NCI-H446 treated with DMSO at 0.1 percent for 48 hours (cell line): Measurements from ENCODE around the gene RBM19.

Source experiments
- DNase-seq: peaks from one replicate; lab custom pipeline; 2025; lab: John Stamatoyannopoulos, UW

RBM19 gene

DNA sequence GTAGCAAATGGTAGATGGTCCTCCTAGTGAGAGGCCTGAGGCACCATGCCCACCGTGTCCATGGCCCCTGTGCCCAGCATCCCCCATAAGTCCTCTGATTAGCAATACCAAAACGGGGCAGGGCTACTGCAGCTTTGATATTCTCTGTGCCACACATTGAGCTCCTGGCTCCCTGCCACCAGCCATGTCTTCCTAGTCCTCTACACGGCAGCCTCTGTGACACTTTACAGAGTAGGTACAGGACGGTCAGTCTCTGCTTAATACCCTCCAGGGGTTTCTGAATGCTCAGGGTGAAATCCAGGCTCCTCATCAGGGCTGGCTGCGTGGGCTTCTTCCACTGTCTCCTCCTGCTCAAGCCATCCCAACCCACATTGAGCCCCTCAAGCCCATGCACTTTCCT is 8.0 kb downstream of the RBM19 start:
- no peak for DNase-seq

DNA sequence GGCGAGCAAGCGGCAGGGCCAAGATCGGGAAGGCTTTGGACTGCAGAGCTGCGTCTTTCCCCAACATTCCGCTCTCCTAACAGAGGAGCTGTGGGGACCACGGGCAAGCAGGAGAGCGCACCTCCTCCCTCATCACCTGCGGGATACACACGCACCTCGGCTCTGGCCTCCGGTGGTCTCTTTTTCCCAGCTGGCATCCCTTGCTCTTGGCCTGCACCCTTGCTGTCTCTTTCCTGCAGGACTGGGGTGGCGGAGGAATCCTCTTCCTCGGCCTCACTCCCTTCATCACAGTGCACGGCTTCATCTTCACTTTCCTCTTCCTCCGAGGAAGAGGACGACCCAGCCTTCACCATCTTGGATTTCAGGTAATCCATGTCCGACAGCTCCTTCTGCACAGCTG is 8.5 kb downstream of the RBM19 start:
- no peak for DNase-seq

DNA sequence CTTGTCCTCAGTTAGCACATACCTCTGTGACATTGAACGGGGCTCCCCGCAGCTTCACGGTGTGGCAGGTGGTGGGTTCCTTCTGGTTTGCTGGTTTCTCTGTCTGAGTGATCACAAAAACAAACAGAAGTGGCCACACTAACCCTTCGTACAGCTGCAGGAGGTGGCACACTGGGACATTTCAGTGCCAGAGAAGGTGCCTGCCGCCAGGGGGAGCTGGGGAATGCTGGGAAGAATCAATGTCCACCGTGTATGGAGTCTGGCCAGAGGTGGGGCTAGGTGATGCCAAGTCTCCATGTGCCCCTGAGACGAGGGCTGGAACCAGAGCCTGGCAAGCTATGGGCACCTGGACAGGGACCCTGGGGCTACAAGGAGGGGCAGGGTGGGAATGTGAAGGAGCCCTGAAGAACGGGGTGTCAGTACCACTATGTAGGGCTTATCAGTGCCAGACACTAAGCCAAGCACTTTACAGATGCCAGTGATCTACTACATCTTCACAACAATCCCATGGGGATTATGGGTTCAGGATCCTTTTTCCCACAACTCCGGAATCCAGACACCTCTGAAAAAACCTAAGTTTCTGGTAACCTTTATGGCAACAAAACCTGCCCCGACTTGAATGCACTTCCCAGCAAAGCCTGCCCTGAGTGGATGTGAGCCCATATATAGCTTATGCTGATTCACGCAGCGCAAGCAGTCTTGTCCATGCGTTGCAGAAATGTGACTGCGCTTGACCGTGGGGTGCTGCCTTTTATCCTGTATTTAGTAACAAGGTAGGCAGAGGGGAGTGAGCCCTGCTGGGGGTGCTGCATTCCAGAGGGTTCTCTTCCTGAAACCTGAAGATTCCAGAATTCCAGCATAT is 10.8 kb downstream of the RBM19 start:
- DNase-seq, result no peak

DNA sequence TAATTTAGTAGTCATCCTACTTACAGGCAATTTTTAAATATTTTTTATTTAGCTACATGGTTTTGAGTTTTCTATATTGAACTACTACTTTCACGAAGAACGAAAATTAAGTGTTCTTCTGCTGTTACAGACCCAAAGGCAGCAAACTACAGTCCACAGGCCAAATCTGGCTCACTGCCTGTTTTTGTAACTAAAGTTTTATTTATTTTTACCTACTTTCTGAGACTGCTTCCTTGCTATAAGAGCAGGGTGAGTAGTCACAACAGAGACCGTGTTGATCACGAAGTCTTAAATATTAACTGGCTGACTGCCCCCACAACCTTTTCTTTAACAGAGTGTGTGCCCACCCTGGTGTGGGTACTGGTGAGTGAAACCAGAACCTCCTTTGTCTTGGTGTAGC is 11.6 kb downstream of the RBM19 start:
- no peak for DNase-seq

DNA sequence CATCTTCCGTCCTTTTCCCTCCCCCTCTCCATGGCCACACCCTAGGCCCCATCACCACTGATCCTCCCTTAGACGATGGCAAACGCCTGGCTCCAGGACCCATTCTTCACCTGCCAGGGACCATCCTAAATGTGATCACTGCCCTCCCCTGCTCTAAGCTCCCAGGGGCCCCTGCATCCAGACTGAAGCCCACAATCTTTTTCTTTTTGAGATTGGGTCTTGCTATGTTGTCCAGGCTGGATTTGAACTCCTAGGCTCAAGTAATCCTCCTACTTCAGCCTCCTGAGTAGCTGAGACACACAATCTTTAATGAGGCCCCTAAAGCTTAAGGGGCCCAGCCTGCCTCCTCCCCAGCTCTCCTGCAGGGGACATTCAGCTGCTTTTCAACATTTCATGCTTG is 15.3 kb downstream of the RBM19 start:
- DNase-seq, result no peak

DNA sequence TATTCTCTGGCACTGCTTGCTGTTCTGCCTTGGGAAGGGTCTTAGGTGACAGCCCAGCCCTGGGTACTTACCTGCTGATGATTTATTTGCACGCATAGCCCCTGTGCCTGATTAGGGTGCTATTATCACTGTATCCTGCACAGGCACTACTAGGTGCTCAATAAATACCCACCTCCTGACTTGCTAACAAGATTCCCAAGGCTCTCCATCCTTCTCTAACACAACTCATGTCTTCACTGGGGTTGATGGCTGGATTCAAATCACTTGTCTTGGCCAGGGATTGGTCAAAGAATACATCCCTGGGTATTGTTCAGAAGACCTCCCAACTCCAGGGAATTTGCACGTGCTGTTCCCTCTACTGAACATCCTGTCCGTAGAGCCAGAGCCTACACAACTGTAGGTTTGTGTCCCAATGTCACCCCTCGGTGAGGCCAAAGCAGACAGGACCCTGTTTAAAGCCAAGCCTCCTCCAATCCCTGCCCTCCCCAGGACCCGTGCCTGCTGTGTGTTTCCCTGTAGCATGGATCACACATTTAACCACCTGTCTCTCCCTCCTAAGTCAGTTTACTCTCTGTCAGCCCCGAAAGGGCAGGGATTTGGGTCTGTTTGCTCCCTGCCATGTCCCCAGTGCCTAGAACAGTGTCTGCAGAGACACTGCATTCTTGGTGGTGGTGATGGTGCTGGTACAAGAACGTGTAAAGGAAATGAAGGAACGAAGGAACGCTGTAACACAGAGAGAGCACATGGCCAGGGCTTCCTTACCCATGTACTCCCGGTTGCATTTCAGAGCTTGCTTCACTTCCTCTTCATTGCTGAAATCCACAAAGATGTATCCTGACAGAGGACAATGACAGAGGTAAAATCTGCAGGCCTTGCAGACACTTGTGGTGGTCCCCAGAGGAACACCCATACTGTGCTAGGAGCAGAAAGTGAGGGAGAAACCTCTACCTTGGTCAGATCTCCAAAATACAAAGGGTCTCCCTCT is 16.5 kb downstream of the RBM19 start:
- DNase-seq, result no peak

DNA sequence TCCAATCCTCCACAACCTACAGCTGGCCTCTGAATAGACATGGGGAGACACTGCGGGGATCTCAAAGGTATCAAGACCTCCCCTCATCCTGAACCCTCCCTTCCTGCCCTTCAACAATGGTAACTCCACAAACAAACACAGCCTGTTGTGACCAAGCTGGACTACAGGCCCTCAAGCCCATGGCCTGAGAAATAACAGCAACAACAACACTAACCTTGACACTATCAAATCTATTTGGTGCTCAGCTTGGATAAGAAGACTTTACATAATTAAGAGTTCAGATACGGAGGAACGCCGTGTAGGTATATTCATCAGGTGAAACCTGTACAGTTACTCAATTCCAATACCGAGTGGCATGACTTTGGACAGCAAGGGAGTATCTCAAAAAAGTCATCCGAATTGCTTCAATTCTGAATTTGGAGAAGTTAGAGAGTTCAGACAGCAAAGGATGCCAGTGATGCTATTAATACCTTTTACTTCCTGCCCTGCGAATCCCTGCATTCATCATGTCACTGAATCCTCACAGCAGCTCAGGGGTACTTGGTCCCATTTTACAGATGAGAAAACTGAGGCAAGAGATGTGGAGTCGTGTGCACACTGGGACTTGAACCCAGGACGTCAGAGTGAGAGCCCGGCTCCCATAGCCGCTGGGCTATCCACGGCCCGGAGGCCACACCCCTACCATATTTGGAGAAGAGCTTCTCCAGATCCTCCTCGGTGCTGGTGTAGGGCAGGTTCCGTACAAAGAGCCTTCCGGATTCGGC is 17.8 kb downstream of the RBM19 start:
- DNase-seq, result no peak

DNA sequence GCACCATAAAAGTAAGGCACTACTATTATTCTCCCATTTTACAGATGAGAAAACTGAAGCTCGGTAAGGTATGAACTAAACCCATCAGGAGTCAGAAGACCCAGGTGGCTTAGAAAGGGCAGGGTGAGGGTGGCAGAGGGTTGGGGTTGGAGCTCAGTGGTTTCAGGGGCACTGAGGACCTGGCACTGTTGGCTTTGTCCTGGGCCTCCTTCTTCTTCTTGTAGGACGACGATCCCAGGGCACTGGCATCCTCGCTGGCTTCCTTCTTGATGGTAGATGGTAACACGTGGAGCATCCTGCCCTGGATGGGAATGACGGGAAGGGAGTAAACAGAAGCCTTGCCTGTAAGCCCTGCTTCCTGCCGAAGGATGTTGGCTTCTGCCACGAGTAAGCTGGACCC is 19.9 kb downstream of the RBM19 start:
- no peak for DNase-seq

DNA sequence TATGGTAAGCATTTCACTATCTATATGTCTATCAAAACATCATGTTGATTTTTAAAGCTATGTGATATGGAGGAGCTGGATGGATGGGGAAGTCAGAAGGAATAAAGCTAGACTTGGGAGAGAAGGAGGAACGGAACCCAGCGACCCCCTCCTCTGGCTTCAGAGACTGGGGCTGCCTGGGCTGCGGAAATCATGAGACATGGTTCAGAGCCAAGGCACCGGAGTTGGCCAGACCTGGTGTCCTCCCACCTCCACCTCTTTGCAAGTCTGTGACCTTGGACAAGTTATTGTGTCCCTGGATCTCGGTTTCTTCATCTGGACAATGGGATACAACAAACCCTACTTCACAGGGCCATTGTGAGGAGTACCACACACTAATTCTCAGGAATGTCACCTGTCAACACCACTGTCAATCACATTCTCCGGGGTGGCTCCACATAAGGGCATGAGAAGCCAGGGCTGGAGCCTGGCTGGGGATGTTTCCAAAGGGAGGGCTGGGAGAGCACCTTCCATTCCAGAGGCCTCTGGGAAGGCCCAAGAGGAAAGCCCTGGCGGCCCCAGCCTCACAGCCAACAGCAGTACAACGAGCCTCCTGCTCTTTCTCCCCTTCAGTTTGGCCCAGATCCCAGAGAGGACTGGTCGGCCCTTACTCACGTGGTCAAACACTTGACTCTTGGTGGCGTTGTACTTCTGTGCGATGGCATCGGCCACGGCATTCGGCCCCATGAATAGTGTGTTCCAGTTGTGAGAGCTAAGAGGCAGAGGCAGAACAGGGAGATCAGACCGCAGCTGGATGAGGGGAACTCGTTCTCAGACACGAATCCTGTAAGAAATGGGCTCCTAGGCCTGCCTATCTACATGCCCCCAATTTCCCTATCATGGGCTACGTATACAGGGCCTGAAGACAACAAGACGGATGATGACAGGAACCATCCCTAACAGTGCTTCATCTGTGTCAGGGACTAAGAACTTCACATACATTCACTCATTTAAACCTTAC is 20.7 kb downstream of the RBM19 start:
- no peak for DNase-seq

DNA sequence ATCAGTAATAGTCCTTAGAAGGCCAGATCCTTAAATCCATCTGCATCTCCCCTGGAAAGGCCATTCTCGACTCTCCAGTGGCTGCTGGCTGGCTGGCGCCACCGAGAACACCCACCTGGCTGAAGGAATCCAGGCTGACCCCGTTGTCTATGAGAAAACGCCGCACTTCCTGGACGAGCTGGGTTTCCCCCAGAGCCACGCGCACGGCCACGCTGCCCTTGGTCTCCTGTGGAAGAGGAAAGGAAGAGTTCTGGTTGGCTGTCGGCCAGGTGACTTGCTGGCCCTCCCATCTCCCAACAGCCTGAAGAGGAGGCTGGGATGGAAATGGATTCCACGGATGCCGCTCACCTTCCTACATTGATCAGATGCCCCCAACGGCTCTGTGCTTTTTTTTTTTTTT is 23.9 kb downstream of the RBM19 start:
- DNase-seq, result no peak

DNA sequence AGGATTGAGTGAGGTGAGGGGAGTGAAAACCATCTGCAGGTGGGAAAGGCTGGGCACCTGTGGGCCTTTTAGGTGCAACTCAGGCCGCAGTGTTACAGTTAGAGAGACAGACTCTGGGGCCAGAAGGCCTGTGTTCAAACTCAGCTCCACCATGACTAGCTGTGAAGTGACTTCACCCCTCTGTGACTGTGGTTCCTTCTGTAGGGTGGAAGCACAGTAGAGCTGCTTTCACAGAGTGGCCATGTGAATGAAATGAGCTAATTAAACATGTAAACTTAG is 25.0 kb downstream of the RBM19 start:
- DNase-seq, result no peak

DNA sequence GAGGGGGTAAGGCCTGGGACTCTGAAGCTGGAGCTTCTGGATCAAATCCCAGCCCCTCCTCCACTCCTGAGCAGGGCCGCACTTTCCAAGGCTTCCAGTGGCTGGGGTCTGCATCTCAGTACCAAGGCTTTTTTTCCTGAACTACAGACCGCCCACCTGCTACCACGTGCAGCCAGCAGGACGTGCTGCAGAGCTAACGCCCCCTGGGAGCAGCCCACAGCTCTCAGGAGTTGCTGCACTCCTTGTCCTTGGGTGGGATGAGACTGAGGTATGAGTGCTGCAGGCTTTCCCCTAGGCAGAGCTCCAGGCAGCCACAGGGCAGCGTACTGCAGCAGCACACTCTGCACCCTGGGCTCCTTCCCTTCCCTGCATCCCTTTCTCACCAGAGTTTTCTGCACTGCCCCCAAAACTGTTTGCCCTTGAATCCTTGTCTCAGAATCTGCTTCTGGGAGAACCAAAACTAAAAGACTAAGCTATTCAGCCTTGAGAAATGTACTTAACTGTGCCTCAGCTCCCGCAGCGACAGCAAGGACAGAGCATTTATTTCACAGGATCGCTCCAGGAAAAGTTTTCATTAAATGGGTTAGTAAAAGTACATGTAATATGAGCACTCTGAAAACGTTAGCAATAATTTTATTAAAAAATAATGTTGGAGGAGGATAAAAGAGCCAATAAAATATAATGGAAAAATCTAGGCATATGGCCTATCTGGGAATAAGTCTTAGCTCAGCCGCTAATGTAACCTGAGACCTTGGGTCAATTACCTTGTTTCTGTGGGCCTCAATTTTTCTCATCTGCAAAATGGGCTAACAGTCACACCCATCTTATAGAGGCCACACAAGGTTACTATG is 25.5 kb downstream of the RBM19 start:
- no peak for DNase-seq

DNA sequence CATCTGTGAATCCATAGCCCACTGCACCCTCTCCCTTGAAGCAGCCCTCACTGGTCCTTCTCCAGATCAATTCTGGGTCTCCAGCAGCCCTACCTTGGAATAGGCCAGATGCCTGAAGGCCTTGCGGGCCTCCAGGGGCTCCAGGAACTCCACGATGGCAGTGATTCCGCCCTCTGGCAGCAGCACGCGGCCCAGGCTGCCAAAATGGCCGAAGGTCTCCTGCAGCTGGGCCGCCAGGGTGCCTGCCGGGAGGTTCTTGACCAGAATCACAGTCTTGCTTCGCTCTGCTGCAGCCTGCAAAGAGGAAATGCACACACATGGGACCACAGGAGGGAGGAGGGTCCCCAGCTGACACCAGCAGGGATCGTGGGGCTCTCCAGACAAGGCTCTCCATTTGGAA is 26.3 kb downstream of the RBM19 start:
- DNase-seq, result no peak

DNA sequence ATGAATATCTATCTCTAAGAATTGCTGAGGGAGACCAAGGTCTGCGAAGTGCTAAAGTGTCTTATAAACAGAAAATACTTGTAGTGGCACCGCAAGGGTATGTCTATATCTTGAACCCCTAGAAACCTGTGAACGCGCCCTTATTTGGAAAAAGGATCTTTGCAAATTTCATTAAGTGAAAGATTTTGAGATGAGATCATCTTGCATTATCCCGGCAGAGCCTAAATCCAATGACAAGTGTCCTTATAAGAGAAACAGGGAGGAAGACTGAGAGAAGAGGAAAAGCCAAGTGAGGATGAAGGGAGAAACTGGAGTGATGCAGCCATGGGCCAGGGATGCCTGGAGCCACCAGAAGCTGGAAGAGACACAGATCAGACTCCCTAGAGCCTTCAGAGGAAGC is 27.7 kb downstream of the RBM19 start:
- no peak for DNase-seq

DNA sequence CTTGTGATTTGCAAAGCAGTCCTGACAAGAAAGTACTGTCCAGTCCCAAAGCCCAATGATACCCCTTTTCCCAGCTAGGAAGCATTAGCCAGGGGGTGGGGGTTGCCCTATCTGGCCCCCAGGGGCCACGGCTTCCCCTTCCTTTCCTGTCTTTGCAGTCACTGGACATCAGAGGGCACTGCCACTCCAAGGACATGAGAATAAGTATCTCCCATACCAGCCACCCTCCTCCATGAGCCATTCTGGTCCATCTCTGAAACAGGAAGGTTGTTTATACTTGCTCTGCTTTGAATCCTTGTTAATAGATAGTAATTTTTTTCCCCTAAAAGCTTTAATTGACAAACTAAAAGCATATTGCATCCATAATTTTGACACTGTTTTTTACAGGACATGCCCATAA is 29.7 kb downstream of the RBM19 start:
- DNase-seq, result no peak

DNA sequence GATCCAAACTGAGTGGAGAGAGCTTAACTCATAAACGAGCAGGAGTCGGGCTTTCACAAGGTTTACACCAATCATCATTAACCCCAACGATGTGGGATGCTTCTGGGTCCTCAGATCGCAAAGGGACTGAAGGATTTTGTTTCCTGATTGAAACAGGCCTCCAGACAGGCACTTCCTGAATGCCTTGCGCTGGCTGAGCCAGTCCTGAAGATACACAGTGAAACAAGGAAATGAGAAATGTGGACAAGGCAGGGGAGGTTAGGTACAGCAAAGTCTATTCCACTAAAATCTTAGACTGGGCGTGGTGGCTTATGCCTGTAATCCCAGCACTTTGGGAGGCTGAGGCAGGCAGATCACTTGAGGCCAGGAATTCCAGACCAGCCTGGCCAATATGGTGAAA is 30.7 kb downstream of the RBM19 start:
- DNase-seq, result no peak

DNA sequence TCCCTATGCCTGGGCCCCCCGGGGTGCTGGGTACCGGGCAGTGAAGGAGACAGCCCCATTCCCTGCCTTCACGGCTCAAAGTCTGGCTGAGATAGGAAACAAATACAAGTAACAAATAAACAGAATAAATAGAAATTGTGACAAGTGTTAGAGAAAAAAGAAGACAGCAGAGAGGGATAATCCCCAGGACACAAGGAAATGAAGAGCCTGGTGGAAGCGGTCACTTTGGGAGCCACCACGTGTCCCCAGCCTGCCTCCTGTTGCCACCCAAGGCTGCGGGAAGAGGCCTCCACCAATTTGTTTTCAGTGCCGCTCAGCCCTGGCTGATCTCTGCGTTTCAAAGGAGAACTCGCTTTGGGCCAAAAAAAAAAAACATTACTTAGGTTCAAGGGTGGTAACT is 31.2 kb downstream of the RBM19 start:
- DNase-seq, result no peak

DNA sequence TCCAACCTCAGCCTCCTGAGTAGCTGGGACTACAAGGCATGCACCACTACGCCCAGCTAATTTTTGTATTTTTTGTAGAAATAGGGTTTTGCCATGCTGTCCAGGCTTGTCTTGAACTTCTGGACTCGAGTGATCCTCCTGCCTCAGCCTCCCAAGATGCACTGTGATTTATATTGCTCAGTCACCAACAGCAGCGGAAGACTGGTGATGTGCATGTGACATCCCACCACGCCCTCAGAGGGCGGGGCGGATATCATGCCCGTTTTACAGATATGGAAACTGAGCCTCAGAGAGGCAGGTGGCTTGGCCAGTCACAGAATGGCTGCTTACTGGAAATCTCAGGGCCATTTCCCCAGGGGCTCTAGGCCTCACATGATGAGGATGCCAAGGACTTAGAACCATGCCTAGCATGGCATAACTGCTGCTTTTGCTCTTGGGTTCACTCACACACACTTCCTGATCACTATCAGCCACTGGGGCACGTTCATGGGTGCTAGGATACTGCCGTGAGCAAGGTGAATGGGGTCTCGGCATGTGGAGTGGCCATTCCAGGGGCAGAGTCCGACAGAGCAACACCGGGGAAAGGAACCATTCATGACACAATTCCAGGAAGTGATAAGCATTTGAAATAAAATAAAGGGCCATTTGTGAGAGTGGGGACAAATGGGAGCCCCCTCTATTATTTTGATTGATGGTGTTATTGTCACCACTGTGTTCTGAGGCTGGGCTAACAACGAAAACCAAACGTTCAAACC is 31.9 kb downstream of the RBM19 start:
- no peak for DNase-seq

DNA sequence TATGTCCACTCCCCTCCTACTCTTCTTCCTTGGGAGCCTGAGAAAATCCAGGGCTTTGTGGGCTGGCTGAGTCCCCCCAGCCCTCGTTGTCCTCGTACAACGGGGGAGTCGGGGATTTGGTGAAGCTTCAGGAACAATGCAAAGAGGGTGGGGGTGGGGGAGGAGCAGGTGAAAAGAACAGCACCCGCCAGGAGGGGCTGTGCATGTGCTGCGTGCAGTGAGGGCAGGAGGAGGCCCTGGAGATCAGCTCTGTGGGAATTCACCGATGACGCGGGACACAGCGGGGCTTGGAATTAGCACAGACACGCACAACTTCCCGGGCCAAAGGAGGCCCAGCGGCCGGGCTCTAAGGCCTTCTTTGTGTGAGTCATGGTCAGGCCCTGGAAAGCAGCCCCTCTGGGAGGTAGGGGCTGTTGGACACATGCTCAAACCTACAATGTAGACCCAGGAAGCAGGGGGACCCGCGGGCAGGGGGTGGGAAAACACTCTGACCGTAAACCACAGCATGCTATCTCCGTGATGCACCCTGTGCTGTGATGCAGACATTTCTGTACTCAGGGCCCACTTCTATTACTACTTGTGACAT is 32.8 kb downstream of the RBM19 start:
- DNase-seq, result no peak
